Measurements from ENCODE around the gene TK2. TPM values are rescaled to one million over a fixed set of nuclear protein-coding genes. Genes with fewer than 3 reads are reported as not detected.

TK2 gene
- total RNA-seq, 1 donor from 2014 or later: 33.2 TPM

DNA sequence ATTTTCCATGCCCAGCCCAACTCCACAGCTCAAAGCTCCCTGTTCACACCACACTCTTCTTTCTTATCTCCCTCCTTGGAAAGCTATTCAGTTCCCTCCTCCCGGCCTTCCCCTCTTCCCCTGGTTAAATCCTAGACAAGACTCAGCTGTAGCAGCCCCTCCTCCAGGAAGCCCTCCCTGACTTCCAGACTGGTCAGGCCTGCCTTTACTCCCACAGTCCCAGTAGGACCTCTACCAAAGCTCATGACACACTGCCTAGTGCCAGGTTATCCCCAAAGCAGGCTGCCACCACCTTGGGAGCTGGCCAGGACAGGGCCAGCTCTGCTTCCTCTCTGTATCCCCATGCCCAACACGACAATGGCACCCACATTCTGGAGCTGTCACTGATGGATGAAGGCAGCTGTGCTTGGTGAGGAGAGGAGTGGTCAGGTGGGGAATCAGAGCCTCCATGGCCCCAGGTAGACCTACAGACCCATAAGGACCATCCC, 72.8 kb downstream of the TK2 start:
- peaks cover 2% of the 10 kb centered on the region for H3K4me1 Mint-ChIP-seq (ENCODE audit: unreplicated experiment)
- no peaks in the 10 kb centered on the region for H3K9me3 Mint-ChIP-seq (ENCODE audit: unreplicated experiment)
- no peaks in the 10 kb centered on the region for H3K36me3 Mint-ChIP-seq (ENCODE audit: unreplicated experiment)
- no peak overlapping the region for H3K4me3 Mint-ChIP-seq (ENCODE audit: unreplicated experiment)
- peaks cover 20% of the 10 kb centered on the region for H3K27me3 Mint-ChIP-seq (ENCODE audit: unreplicated experiment)
- no peak overlapping the region for H3K27ac Mint-ChIP-seq (ENCODE audit: unreplicated experiment)
- no peak for TF ChIP-seq CTCF (IDR thresholded peaks at IDR 0.05)
- peak; percentile 51 for DNase-seq (ENCODE audit: extremely low spot score, unreplicated experiment)

- no peaks in the 10 kb centered on the region for H3K36me3 Mint-ChIP-seq (ENCODE audit: unreplicated experiment)
- peak; percentile 60 for DNase-seq (ENCODE audit: extremely low spot score, unreplicated experiment)
Measured at GRCh38 chr16:66476328-66477027, 73.4 kb downstream of the TK2 start.

DNA sequence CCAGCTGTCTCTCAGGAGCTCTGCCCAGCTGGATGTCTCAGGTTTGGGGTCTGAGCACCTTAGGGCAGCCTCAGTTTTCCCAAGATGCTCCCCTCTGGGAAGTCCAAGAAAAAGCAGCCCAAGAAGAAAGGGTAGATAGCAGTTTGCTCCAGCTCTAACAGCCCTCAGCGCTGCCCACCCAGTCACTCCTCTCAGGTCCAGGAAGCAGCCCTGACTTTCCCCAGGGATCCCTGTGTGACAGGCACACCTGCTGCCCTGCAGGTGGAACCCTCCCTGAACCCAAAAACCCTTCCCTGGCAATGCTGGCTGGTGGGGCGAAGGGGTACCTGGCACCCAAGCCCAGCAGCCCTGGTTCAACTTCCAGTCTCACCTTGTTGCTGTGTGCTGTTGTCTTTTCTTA, 74.7 kb downstream of the TK2 start:
- Mint-ChIP-seq H3K36me3 (ENCODE audit: unreplicated experiment) (no peaks in the 10 kb centered on the region), H3K27me3 (ENCODE audit: unreplicated experiment) (peaks cover 23% of the 10 kb centered on the region), H3K27ac (ENCODE audit: unreplicated experiment) (no peak overlapping the region), H3K4me3 (ENCODE audit: unreplicated experiment) (no peak overlapping the region), H3K4me1 (ENCODE audit: unreplicated experiment) (peaks cover 2% of the 10 kb centered on the region), H3K9me3 (ENCODE audit: unreplicated experiment) (no peaks in the 10 kb centered on the region)
- no peak for TF ChIP-seq CTCF (IDR thresholded peaks at IDR 0.05)
- DNase-seq (ENCODE audit: extremely low spot score, unreplicated experiment): peak; percentile 72

More at GRCh38 chr16:66476328-66477027, 73.4 kb downstream of the TK2 start:
- Mint-ChIP-seq H3K9me3 (ENCODE audit: unreplicated experiment) (no peaks in the 10 kb centered on the region), H3K4me3 (ENCODE audit: unreplicated experiment) (no peak overlapping the region), H3K4me1 (ENCODE audit: unreplicated experiment) (peaks cover 2% of the 10 kb centered on the region), H3K27ac (ENCODE audit: unreplicated experiment) (no peak overlapping the region), H3K27me3 (ENCODE audit: unreplicated experiment) (peaks cover 20% of the 10 kb centered on the region)
- no peak for TF ChIP-seq CTCF (IDR thresholded peaks at IDR 0.05)

- no peaks in the 10 kb centered on the region for H3K9me3 Mint-ChIP-seq (ENCODE audit: unreplicated experiment)
- H3K36me3 Mint-ChIP-seq (ENCODE audit: unreplicated experiment): no peaks in the 10 kb centered on the region
- TF ChIP-seq CTCF (IDR thresholded peaks at IDR 0.05): no peak
- peaks cover 26% of the 10 kb centered on the region for H3K27me3 Mint-ChIP-seq (ENCODE audit: unreplicated experiment)
- H3K4me3 Mint-ChIP-seq (ENCODE audit: unreplicated experiment): no peak overlapping the region
- peaks cover 2% of the 10 kb centered on the region for H3K4me1 Mint-ChIP-seq (ENCODE audit: unreplicated experiment)
- peak; percentile 40 for DNase-seq (ENCODE audit: extremely low spot score, unreplicated experiment)
- no peak overlapping the region for H3K27ac Mint-ChIP-seq (ENCODE audit: unreplicated experiment)
Measured at GRCh38 chr16:66474750-66475199, 75.1 kb downstream of the TK2 start.

DNA sequence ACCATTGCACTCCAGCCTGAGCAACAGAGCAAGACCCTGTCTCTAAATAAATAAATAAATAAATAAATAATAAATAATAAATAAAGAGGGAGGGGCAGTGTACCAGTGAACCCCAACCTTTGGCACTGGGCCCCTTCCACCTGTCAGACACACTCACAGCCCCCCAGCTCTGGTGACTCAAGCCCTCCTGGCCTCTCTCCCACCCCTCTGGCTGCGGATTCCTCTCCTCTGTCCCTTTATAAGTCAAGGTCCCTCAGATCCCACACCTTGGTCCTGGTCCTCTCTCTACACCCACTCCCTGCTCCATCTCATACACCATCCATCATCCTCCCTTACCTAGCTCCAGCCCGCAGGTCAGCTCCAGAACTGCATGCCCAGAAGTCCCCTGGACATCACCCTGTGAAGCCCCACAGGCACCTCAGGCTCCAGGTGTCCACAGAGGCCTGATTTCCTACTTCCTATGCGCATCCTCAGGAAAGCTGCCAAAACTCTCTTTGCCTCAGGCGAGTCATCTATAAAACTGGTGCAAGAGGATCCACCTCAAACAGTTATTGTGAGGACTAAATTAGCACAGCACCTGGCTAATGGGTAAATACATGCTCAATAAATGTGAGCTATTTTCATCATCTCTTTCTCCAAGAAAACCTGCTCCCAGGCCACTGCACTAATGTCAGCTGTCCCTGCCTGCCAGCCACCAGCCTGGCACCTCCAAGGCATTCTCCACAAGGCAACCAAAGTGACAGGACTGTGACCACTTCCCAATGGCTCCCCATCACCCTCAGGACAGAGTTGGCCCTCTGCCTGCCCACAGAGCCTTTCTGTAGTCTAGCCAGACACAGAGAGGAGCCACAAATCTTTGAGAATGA, 76.0 kb downstream of the TK2 start:
- peak; percentile 75 for DNase-seq (ENCODE audit: extremely low spot score, unreplicated experiment)
- H3K4me3 Mint-ChIP-seq (ENCODE audit: unreplicated experiment): no peak overlapping the region
- peaks cover 2% of the 10 kb centered on the region for H3K4me1 Mint-ChIP-seq (ENCODE audit: unreplicated experiment)
- no peaks in the 10 kb centered on the region for H3K36me3 Mint-ChIP-seq (ENCODE audit: unreplicated experiment)
- H3K27me3 Mint-ChIP-seq (ENCODE audit: unreplicated experiment): peaks cover 30% of the 10 kb centered on the region
- no peaks in the 10 kb centered on the region for H3K9me3 Mint-ChIP-seq (ENCODE audit: unreplicated experiment)
- TF ChIP-seq CTCF (IDR thresholded peaks at IDR 0.05): no peak
- no peak overlapping the region for H3K27ac Mint-ChIP-seq (ENCODE audit: unreplicated experiment)

All from osteocyte (in vitro differentiated cells).